ENCODE results near the gene CACFD1. TPM values are rescaled to one million over a fixed set of nuclear protein-coding genes. Genes with fewer than 3 reads are reported as not detected.

Gene CACFD1
- total and polyA plus RNA-seq, 9 of the 15 experiments (the other 6 are each of a cell fraction or from before 2014, with no cell fraction given) = 0.11 to 1.4 (median 1.1) TPM; not detected in 2

- TF ChIP-seq CREBBP (IDR thresholded peaks at IDR 0.05; ENCODE audit: low read depth, low read length) (no peak), HDAC2 (IDR thresholded peaks at IDR 0.05) (no peak), PRMT5 (CRISPR knock-in tag; IDR thresholded peaks at IDR 0.05) (no peak), ID3 (CRISPR knock-in tag; IDR thresholded peaks at IDR 0.05) (no peak), ID3 (tag; IDR thresholded peaks at IDR 0.05) (no peak)
These were observed 34.2 kb downstream of the CACFD1 start (continued) for GRCh38 chr9:133493845-133494540.

- no peak overlapping the region for H3K27ac ChIP-seq (ENCODE audit: extremely low read depth, low read depth, low read length)
- TF ChIP-seq PRPF4 (IDR thresholded peaks at IDR 0.05; ENCODE audit: insufficient read depth, low read depth, low read length, poor library complexity, severe bottlenecking) = no peak
- in situ Hi-C loops (cut with MboI) = no loop called here
- no peak for DNase-seq (ENCODE audit: extremely low read depth in 1 of 4, low spot score in 3 of 4)
- no peaks in the 10 kb centered on the region for H3K36me3 ChIP-seq (ENCODE audit: control insufficient read depth, insufficient read depth, low read length)
- H3K9me1 ChIP-seq (ENCODE audit: control insufficient read depth, insufficient read depth, low read length) = no peaks in the 10 kb centered on the region
- no peak for ATAC-seq
- ChIA-PET POLR2A (interaction anchor here (0.7 to 1.6 kb wide), 3 partner anchors 10 to 66 kb away, joined by 3 to 9 read pairs (median 3); no protein-coding TSS in a partner anchor), CTCF (ENCODE audit: low intra/inter-chr PET ratio) (no interaction called here)
- H3K27me3 ChIP-seq (ENCODE audit: control insufficient read depth in 2 of 2, insufficient read depth in 2 of 2, low read length in 2 of 2) = peaks cover 27 to 96% of the 10 kb centered on the region in 2 experiments; a peak in 4 of 5 replicates
- H2AFZ ChIP-seq (ENCODE audit: low read depth, low read length) = no peak overlapping the region
- H3K4me2 ChIP-seq (ENCODE audit: insufficient read depth, low read length) = no peak overlapping the region
- BruUV-seq (replicated peaks) = no TSS peak
- no peaks in the 10 kb centered on the region; the same call in 1 of the 2 replicates for H3K9me3 ChIP-seq (replicated peaks; ENCODE audit: control insufficient read depth, insufficient read depth, low read depth, low read length)
- intact Hi-C loops (cut with micrococcal nuclease) = no loop called here
- no peaks in the 10 kb centered on the region for H3K79me2 ChIP-seq (ENCODE audit: control insufficient read depth, insufficient read depth, low read length)
- WGBS (ENCODE audit: insufficient coverage, low coverage, missing lambda C conversion rate) = 4% methylated on average over 17 of the region's 24 CpGs
- H3K9ac ChIP-seq (ENCODE audit: insufficient read depth in 1 of 2, low read depth in 2 of 2, low read length in 2 of 2) = no peak overlapping the region
- H4K20me1 ChIP-seq (replicated peaks; ENCODE audit: control insufficient read depth, insufficient read depth, low read length) = no peaks in the 10 kb centered on the region
- FAIRE-seq = no peak
- H3K4me3 ChIP-seq = no peak overlapping the region
- peaks cover 0 to 34% of the 10 kb centered on the region in 2 experiments; a peak in 2 of 5 replicates for H3K4me1 ChIP-seq (replicated peaks in 1 of 2; ENCODE audit: control insufficient read depth in 2 of 2, insufficient read depth in 2 of 2, low read length in 2 of 2)
These were observed 35.0 kb downstream of the CACFD1 start for GRCh38 chr9:133494636-133495326.
